Psoas muscle (tissue), 8 donors: ENCODE measurements around the gene GREM2. TPM values are rescaled to one million over a fixed set of nuclear protein-coding genes. Genes with fewer than 3 reads are reported as not detected.

ENCODE experiments used
- ATAC-seq, 4 donors: fragments of 200-7000 bp; cut with Tn5 transposase; one replicate each; pipeline ENCODE4 v1.9.1; 2020; ENCODE audit warnings: moderate library complexity in 3 of 4, mild to moderate bottlenecking in 2 of 4
- DNase-seq, 2 donors: peaks; one replicate each; pipeline ENCODE4 v3.0.0-alpha.2; 2020
- H3K27ac ChIP-seq: fragments of 200-600 bp; one replicate; pipeline ENCODE4 v1.8.0; 2022
- H3K27me3 ChIP-seq, 3 donors: fragments of 200-600 bp in 1 of 3; one replicate each; pipeline versions ENCODE4 v1.6.1 to v1.8.0; 2013 to 2022; ENCODE audit warnings: low read length in 2 of 3, mild to moderate bottlenecking in 2 of 3, moderate library complexity in 1 of 3; ENCODE audit not compliant: insufficient read depth in 3 of 3
- H3K36me3 ChIP-seq, 2 donors: fragments of 200-600 bp in 1 of 2; one replicate each; pipeline versions ENCODE4 v1.6.1 to v1.8.0; 2013 to 2022; ENCODE audit warnings: low read depth in 1 of 2, mild to moderate bottlenecking in 1 of 2, moderate library complexity in 1 of 2; ENCODE audit not compliant: insufficient read depth in 1 of 2
- H3K4me1 ChIP-seq: fragments of 200-600 bp; one replicate; pipeline ENCODE4 v1.8.0; 2022
- H3K4me3 ChIP-seq: fragments of 200-600 bp; one replicate; pipeline ENCODE4 v1.8.0; 2022; ENCODE audit warnings: mild to moderate bottlenecking
- H3K9me3 ChIP-seq: fragments of 200-600 bp; one replicate; pipeline ENCODE4 v1.8.0; 2022
- CTCF ChIP-seq: fragments of 200-600 bp; IDR thresholded peaks from one replicate; pipeline ENCODE4 v1.8.0; 2022; ENCODE audit warnings: antibody characterized with exemption
- WGBS, 3 donors: extraction: QIAGEN DNeasy Blood & Tissue Kit; methylation state at CpG; one replicate each; pipeline versions ENCODE4 v1.1.6 to v1.1.7; 2013; 5-methylcytosine and 5-hydroxymethylcytosine counted together
- intact Hi-C, 2 donors: fragments of 100-400 bp; cut with DNase I; formaldehyde crosslinking; loops; one replicate each; pipeline versions ENCODE4 v1.11.0 to v1.14.2; 2022
- polyA plus RNA-seq, 3 donors: library from polyadenylated mRNA; stranded (reverse); fragments of 200-250 nt; gene quantifications; one replicate each; pipeline ENCODE4 v1.2.3, GENCODE V29; 2013
- total RNA-seq, 4 donors: library from RNA; stranded (reverse); fragmentation: NEBNext Ultra II Directional in 2 of 4; extraction: Animal tissue kit (Norgen Biotek cat#: 25700) in 2 of 4; gene quantifications; one replicate each; pipeline versions ENCODE4 v1.2.1 to v1.2.4, GENCODE V29; 2021 to 2023
- donor health status: healthy with polysubstance abuse.
- donor health status: DM: no; HTN: no; CAD: no; lungs with moderate emphysema.
- donor health status: Bipolar disorder and iron deficiency.
- donor health status: healthy.
- donor health status: DM: yes; HTN: yes; CAD: no.
- donor health status: DM: no; HTN: no; CAD: no.
- donor health status: DM: no; HTN: no; CAD: no.
- donor health status: DM: yes; HTN: yes; CAD: no.

Gene GREM2
- total and polyA plus RNA-seq, 7 donors = 0.56 to 9.5 (median 1.4) TPM

GRCh38 chr1:240475832-240476231 is 136.1 kb downstream of the GREM2 start:
- Histone ChIP-seq H3K9me3 (no peaks in the 10 kb centered on the region), H3K36me3 (no peaks in the 10 kb centered on the region), H3K4me1 (no peaks in the 10 kb centered on the region), H3K4me3 (no peak overlapping the region), H3K27me3 (no peaks in the 10 kb centered on the region), H3K27ac (no peak overlapping the region)
- 81 to 84% (median 84%) methylated on average over 4 of the region's 4 CpGs for WGBS, 3 donors
- no peak for DNase-seq
- ATAC-seq = no peak
- no peak for TF ChIP-seq CTCF
- intact Hi-C loops = no loop called here

- Histone ChIP-seq H3K4me1 (no peaks in the 10 kb centered on the region), H3K27ac (no peak overlapping the region), H3K36me3 (no peaks in the 10 kb centered on the region), H3K4me3 (no peak overlapping the region), H3K9me3 (no peaks in the 10 kb centered on the region), H3K27me3 (no peaks in the 10 kb centered on the region)
- no peak for TF ChIP-seq CTCF
- ATAC-seq = no peak
- no peak for DNase-seq
- 47 to 54% (median 50%) methylated on average over 5 of the region's 5 CpGs for WGBS, 3 donors
- intact Hi-C loops = no loop called here
Observed at GRCh38 chr1:240474133-240474614, 137.8 kb downstream of the GREM2 start.

- Histone ChIP-seq H3K4me1 (no peaks in the 10 kb centered on the region), H3K27me3 (no peaks in the 10 kb centered on the region), H3K4me3 (no peak overlapping the region), H3K27ac (no peak overlapping the region), H3K36me3 (no peaks in the 10 kb centered on the region), H3K9me3 (no peaks in the 10 kb centered on the region)
- intact Hi-C loops = no loop called here
- WGBS, 3 donors = 20 to 37% (median 24%) methylated on average over 7 of the region's 7 CpGs
- no peak for DNase-seq
- no peak for ATAC-seq
- TF ChIP-seq CTCF = no peak
Observed at GRCh38 chr1:240468656-240469055, 143.3 kb downstream of the GREM2 start.

- TF ChIP-seq CTCF = no peak
- no peak overlapping the region for H3K4me3 ChIP-seq
- no peak for DNase-seq
- intact Hi-C loops = no loop called here
- no peak overlapping the region for H3K27ac ChIP-seq
- no peaks in the 10 kb centered on the region for H3K4me1 ChIP-seq
- no peaks in the 10 kb centered on the region for H3K27me3 ChIP-seq
- ATAC-seq = no peak
- no peaks in the 10 kb centered on the region for H3K9me3 ChIP-seq
- no peaks in the 10 kb centered on the region for H3K36me3 ChIP-seq
Observed at GRCh38 chr1:240467895-240468294, 144.1 kb downstream of the GREM2 start.

GRCh38 chr1:240466509-240466908 is 145.4 kb downstream of the GREM2 start:
- Histone ChIP-seq H3K27ac (no peak overlapping the region), H3K36me3 (no peaks in the 10 kb centered on the region), H3K27me3 (no peaks in the 10 kb centered on the region), H3K4me3 (no peak overlapping the region), H3K4me1 (no peaks in the 10 kb centered on the region), H3K9me3 (no peaks in the 10 kb centered on the region)
- no peak for DNase-seq
- intact Hi-C loops = no loop called here
- no peak for TF ChIP-seq CTCF
- WGBS, 3 donors = 82 to 87% (median 86%) methylated on average over 4 of the region's 4 CpGs
- ATAC-seq = no peak
